GM18517 (cell line): Measurements from ENCODE around the gene MSGN1.
A peak's percentile ranks its signal among the peaks of the same experiment; 100 is the strongest.

ENCODE experiments used
- ATAC-seq: cut with Tn5 transposase; IDR thresholded peaks from one replicate; pipeline ENCODE4 v1.9.1; 2021; ENCODE audit warnings: mild to moderate bottlenecking, moderate library complexity; ENCODE audit not compliant: unreplicated experiment

The MSGN1 gene

DNA sequence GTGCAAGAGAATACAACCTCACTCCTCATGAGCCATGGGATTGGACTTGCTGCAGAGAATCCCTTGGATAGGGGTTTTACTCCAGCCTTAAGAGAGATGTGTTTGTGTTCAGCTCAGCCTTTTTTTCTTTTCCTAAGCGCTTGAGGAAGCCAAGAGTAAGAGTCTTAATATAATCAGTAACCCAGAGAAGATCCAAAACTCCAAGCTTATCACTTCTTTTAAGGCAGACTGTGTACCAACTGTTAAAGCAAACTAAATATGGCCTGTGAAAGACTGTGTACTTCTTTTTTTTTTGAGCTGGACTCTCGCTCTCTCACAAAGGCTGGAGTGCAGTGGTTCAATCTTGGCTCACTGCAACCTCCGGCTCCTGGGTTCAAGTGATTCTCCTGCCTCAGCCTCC lies 30.4 kb downstream of the MSGN1 start:
- no peak for ATAC-seq

DNA sequence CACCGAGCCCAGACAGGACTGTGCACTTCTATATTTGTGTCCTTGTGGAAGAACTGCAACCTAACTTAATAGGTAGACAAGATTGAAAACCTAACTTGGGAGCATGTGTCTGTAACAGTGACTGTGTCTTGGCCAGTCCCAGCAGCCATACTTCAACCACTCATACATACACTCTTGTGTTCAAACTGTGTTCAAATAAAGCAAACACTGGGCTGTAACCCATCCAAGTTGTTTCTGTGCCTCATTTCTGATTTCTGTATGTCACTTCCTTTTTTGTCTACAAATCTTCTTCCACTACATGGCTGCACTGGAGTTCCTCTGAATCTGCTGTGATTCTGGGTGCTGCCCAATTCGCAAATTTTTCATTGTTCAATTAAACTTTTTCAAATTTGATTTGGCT lies 31.0 kb downstream of the MSGN1 start:
- ATAC-seq, result no peak

DNA sequence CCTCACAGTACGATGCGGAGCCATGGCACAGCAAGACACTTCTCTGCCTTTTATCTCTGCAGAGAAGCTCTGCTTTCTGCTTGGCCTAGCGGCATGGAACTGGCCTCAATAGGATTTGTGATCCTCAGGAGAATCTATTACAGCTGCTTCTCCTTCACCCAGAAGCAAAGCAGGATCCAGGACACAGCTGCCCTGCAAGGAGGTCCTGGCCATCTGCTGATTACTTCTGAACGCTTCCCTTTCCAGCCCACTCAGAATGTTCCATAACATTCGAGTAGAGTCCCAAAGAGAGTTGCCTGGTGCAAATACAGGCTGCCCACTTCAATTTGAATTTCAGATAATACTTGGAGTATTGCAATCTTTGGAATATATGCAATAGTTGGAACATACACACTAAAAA lies 33.0 kb downstream of the MSGN1 start:
- no peak for ATAC-seq

DNA sequence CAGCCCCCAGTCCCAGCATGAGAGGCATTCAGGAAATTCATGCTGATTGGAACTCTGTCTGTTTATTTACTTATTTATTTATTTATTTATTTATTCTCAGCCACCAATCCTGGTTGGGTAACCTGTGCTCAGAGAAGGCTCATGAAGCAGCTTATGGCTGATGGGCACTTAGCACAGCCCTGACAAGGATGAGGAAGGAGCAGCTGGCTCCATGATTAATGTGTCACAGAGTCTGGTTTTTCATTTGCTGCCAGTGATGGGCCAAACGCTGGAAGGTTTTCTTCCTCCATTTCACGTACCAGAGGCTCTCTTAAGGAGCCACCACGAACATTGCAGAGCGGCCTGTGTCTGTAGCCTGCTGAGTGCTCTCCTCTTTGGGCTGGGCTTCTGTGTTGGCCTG lies 33.9 kb downstream of the MSGN1 start:
- no peak for ATAC-seq

DNA sequence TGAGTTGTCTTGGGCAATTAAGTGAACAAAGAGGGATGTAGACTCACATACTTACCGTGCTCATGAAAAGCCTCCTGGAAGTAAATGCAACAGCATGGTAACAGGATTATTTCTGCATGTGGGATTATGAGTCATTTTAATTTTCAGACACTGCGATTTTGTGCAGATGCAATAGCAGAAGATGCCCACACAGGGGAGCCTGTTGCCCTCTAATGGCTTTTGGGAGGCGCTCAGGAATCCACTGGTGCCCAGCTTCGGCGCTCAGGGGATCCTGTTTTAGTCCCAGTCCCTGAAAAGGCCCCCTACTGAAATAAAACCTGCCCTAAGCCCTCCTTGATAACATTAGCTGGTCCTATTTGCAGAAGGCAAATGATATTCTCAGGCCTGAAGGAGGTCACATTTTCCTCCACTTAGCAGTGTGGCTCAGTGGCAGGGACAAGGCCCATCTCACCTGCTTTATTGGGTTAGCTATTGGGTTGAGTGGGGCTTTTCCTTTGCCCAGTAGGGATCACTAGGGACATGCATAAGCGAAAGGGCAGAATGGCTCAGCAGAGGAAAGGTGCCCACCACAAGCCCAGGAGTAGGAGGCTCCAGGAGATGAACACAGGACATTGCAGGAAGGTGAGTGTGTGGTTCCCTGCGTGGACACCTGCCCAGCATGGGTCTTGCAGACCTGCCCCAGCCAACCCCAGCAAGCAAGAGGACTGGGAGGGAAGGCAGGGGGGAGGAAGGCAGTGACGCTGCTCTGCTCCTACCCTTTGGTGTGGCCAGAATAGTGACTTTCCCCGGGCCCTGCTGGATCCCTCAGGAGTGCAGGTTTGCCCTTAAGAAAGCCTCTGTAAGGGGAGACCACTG lies 35.7 kb downstream of the MSGN1 start:
- ATAC-seq, result peak; percentile 81

DNA sequence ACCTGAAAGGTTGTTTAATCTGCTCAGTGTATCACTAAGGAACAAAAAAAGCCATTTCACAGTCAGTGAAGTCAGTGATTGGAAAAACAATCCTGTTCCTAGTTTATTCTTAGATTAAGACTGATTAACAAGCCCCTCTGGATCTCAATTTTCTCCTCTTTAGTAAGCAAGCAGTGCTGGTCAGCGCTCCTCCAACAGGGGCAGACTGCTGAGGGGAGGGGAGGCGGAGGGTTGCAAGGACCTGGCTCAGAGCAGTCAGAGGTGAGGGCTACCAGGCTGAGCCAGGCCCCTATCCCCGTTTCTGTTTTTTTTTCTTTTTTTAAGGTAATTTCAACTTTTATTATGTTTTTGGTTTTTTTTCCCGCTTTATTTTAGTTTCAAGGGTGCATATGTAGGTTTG lies 37.5 kb downstream of the MSGN1 start:
- ATAC-seq, result no peak

DNA sequence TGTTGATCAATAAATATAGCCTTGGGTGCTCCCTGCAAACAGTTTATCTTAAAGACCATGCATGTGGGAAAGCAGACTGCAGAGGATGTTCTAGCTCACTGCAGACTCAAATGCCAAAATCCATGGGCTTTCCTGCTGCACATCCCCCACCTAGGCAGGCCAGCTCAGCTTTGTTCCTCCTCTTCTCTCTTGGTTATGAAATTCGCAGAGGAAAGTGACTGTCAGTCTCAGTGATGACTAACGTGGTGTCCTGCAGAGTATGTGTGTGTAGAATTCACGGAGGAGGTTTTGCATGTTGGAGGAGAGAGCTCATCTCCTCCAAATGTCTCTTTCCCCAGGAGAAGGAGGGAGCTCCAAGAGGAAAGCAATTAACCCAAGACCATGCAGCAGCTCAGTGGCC lies 40.8 kb downstream of the MSGN1 start:
- no peak for ATAC-seq

DNA sequence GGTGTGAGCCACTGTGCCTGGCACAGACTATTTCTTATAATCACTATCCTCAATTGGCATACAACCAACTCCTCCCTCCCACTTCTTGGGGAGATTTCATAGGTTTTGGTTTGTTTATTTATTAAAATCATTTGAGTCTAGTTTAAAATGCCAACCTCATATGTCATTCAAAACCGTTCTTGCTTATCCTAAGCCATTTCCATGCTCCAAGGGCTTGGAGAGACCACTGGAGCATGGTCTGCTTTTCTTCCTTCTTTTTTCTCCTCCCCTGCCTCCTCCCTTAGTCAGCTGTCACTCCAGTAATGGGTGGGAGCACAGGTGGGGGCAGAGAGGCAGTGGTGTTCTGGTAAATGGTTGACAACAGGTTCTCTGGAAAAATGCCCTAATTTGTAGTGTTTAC lies 41.8 kb downstream of the MSGN1 start:
- no peak for ATAC-seq

DNA sequence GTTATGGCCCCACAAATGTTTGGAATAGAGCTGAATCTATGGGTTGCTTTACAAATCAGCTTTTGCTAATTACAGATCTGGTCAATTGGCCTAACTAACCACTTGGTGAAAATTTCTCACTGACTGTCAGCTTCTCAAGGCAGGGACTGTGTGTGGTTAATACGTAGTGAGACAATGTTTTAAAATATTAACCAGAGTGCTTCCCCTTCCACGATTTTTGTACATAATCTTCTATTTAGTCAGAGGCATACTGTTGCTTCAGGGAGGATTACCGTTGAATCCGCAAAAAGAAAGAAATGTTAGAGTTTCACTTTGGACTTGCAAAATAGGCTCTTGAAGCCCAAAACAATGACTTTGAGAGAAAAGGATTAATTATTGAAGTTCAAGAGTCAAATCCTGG lies 47.3 kb downstream of the MSGN1 start:
- no peak for ATAC-seq

DNA sequence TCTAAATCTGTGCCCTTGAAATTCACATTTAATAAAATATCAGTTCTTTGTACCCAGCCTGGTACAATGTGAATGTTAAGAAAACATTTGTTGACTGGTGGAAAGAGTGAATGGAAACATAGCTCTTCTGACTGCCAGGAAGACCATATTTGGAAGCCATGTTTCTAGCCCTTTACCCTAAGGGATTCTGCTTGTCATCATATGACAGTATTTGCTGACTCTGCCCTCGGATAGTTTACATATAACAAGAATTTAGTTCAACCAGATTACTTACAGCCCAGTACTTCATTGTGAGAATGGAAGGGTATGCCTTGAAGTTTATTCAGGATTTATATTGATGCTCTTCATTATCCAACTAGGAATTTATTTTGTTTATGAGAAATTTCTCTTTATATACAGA lies 48.4 kb downstream of the MSGN1 start:
- ATAC-seq, result no peak

DNA sequence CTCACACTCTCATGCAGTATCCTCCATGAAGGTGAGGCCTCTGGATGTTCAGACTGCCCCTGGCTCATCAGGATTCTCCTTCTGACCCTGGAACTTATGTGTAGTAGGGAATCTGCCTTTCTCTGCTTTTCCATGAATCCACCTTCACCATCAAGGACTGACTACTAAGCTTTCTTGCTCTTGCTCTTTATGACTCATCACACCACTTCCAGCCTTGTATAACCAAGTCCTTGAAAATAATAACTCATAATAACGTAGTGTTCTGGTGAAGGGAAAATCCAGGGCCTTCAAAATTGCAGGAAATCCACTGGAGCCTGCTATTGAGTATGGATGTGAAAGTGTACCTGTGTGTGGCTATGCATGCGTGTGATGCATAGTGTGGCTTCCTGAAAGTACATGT lies 50.9 kb downstream of the MSGN1 start:
- ATAC-seq, result no peak
